Keratinocyte (primary cell): ENCODE results near the gene PRR20G. TPM values are rescaled to one million over a fixed set of nuclear protein-coding genes. Genes with fewer than 3 reads are reported as not detected.

Source experiments
- DNase-seq: peaks from one replicate; pipeline ENCODE4 v3.0.0-alpha.2; 2011; ENCODE audit warnings: low read depth, missing footprints, low spot score
- FAIRE-seq: peaks from 2 replicates; lab custom pipeline; 2011; peaks lifted over from hg19 to GRCh38; lab: Jason Lieb, UNC
- H2AFZ ChIP-seq: 2 replicates; pipeline ENCODE4 v1.6.0; 2012; ENCODE audit warnings: low read length, control low read depth, inconsistent platforms; ENCODE audit not compliant: control insufficient read depth
- H3K27ac ChIP-seq: 2 replicates; pipeline ENCODE4 v1.5.1; 2011; ENCODE audit warnings: low read length; ENCODE audit not compliant: control insufficient read depth, insufficient read depth
- H3K27me3 ChIP-seq: 3 replicates; pipeline ENCODE4 v1.6.0; 2011; ENCODE audit warnings: low read length; ENCODE audit not compliant: control insufficient read depth, insufficient read depth; ENCODE audit errors: extremely low read depth
- H3K36me3 ChIP-seq, 2 experiments: 2 replicates in 1 of 2; 3 replicates in 1 of 2; pipeline ENCODE4 v1.5.1; 2011; ENCODE audit warnings: low read length in 2 of 2, mild to moderate bottlenecking in 1 of 2; ENCODE audit not compliant: control insufficient read depth in 2 of 2, insufficient read depth in 2 of 2; ENCODE audit errors: extremely low read depth in 1 of 2
- H3K4me1 ChIP-seq: 3 replicates; pipeline ENCODE4 v1.5.1; 2011; ENCODE audit warnings: low read length; ENCODE audit not compliant: control insufficient read depth, insufficient read depth; ENCODE audit errors: extremely low read depth
- H3K4me2 ChIP-seq: 3 replicates; pipeline ENCODE4 v1.6.0; 2011; ENCODE audit warnings: low read depth, low read length; ENCODE audit not compliant: control insufficient read depth, insufficient read depth; ENCODE audit errors: extremely low read depth
- H3K4me3 ChIP-seq, 3 experiments: fragments of 200-600 bp in 1 of 3; sonication (generic) in 1 of 3; 2 replicates in 2 of 3; 3 replicates in 1 of 3; pipeline ENCODE4 v1.5.1; 2011 to 2016; ENCODE audit warnings: low read length in 3 of 3, mild to moderate bottlenecking in 3 of 3, control low read depth in 2 of 3, inconsistent platforms in 1 of 3, low read depth in 1 of 3, mixed read lengths in 1 of 3, mixed run types in 1 of 3, moderate library complexity in 1 of 3; ENCODE audit not compliant: control insufficient read depth in 2 of 3, insufficient read depth in 2 of 3; ENCODE audit errors: extremely low read depth in 1 of 3
- H3K79me2 ChIP-seq: 2 replicates; pipeline ENCODE4 v1.6.0; 2012; ENCODE audit warnings: low read length; ENCODE audit not compliant: control insufficient read depth, insufficient read depth
- H3K9ac ChIP-seq: 3 replicates; pipeline ENCODE4 v1.6.0; 2011; ENCODE audit warnings: low read length; ENCODE audit not compliant: control insufficient read depth, insufficient read depth; ENCODE audit errors: extremely low read depth
- H3K9me1 ChIP-seq: 3 replicates; pipeline ENCODE4 v1.6.0; 2011; ENCODE audit warnings: low read length; ENCODE audit not compliant: control insufficient read depth, insufficient read depth; ENCODE audit errors: extremely low read depth
- H3K9me3 ChIP-seq: 2 replicates; pipeline ENCODE4 v1.5.1; 2012; ENCODE audit warnings: low read depth, low read length; ENCODE audit not compliant: control insufficient read depth
- H4K20me1 ChIP-seq: 3 replicates; pipeline ENCODE4 v1.6.0; 2011; ENCODE audit warnings: low read length; ENCODE audit not compliant: control insufficient read depth, insufficient read depth; ENCODE audit errors: extremely low read depth
- CTCF ChIP-seq, 3 experiments: IDR thresholded peaks in 1 of 3; conservative IDR thresholded peaks in 1 of 3; optimal IDR thresholded peaks in 1 of 3; 2 replicates in 2 of 3; 3 replicates in 1 of 3; pipeline versions ENCODE3 to v1.5.1; 2011; ENCODE audit warnings: low read length in 3 of 3, mild to moderate bottlenecking in 3 of 3, moderate library complexity in 2 of 3, control low read depth in 1 of 3, inconsistent platforms in 1 of 3; ENCODE audit not compliant: insufficient read depth in 2 of 3; ENCODE audit errors: extremely low read depth in 1 of 3
- EZH2 ChIP-seq: IDR thresholded peaks from one replicate; pipeline ENCODE4 v1.6.1; 2012; ENCODE audit warnings: inconsistent platforms, mild to moderate bottlenecking, low read length, moderate library complexity
- dilution Hi-C: fragments of 300-500 bp; cut with MboI; formaldehyde crosslinking; loops from one replicate; pipeline ENCODE4 v1.7.0; 2020; ENCODE audit warnings: low sequenced_read_pairs; ENCODE audit not compliant: extremely low pct_ligation_motif_present
- polyA plus RNA-seq, 5 experiments: library from polyadenylated mRNA; depleted of rRNA in 3 of 5; stranded (reverse) in 3 of 5; stranded (forward) in 1 of 5; unstranded in 1 of 5; fragments of >200 nt; gene quantifications; 1 replicate in 1 of 5; 2 replicates in 3 of 5; 3 replicates in 1 of 5; pipeline versions ENCODE4 v1.2.1 to v1.2.3, GENCODE V29; 2011 to 2012; ENCODE audit warnings: missing spikeins in 2 of 5, low read depth in 1 of 5, low replicate concordance in 1 of 5

Gene PRR20G
- polyA plus RNA-seq, 1 donor (not counting 4 experiments of a cell fraction or from before 2014, with no cell fraction given) = not detected

GRCh38 chr3:127307112-127307835 is 19.4 kb upstream of the PRR20G start:
- no peaks in the 10 kb centered on the region for H3K9me1 ChIP-seq
- no peak overlapping the region for H3K4me3 ChIP-seq
- no peak overlapping the region for H2AFZ ChIP-seq
- H3K4me1 ChIP-seq = peaks cover 9% of the 10 kb centered on the region
- no peaks in the 10 kb centered on the region for H3K36me3 ChIP-seq
- H3K27ac ChIP-seq = no peak overlapping the region
- H3K4me2 ChIP-seq = no peak overlapping the region
- DNase-seq (no peak), FAIRE-seq (no peak)
- H3K9ac ChIP-seq = no peak overlapping the region
- H3K9me3 ChIP-seq = no peaks in the 10 kb centered on the region
- no peaks in the 10 kb centered on the region for H3K27me3 ChIP-seq
- no peaks in the 10 kb centered on the region for H3K79me2 ChIP-seq
- no peak for TF ChIP-seq EZH2
- no peak for TF ChIP-seq CTCF (optimal IDR thresholded peaks at IDR 0.05 in 1 of 3, IDR thresholded peaks at IDR 0.05 in 1 of 3, conservative IDR thresholded peaks at IDR 0.05 in 1 of 3; ENCODE audit: extremely low read depth in 1 of 3, insufficient read depth in 2 of 3, low read length in 3 of 3)
- H4K20me1 ChIP-seq = no peaks in the 10 kb centered on the region
- dilution Hi-C loops = no loop called here

- no peaks in the 10 kb centered on the region for H4K20me1 ChIP-seq
- dilution Hi-C loops = no loop called here
Measured at GRCh38 chr3:127306361-127307111, 18.7 kb upstream of the PRR20G start.

More at GRCh38 chr3:127306361-127307111, 18.7 kb upstream of the PRR20G start:
- H3K27me3 ChIP-seq = no peaks in the 10 kb centered on the region
- DNase-seq = no peak
- H2AFZ ChIP-seq = no peak overlapping the region
- H3K27ac ChIP-seq = no peak overlapping the region
- H3K9ac ChIP-seq = no peak overlapping the region
- no peaks in the 10 kb centered on the region for H3K36me3 ChIP-seq
- no peak for FAIRE-seq
- H3K4me3 ChIP-seq = no peak overlapping the region
- no peak overlapping the region for H3K4me2 ChIP-seq
- peaks cover 9% of the 10 kb centered on the region for H3K4me1 ChIP-seq
- H3K9me1 ChIP-seq = no peaks in the 10 kb centered on the region
- H3K9me3 ChIP-seq = no peaks in the 10 kb centered on the region
- H3K79me2 ChIP-seq = no peaks in the 10 kb centered on the region
- TF ChIP-seq EZH2 = no peak
- no peak for TF ChIP-seq CTCF (optimal IDR thresholded peaks at IDR 0.05 in 1 of 3, IDR thresholded peaks at IDR 0.05 in 1 of 3, conservative IDR thresholded peaks at IDR 0.05 in 1 of 3; ENCODE audit: extremely low read depth in 1 of 3, insufficient read depth in 2 of 3, low read length in 3 of 3)
